Left forelimb (tissue), 1 donor: ENCODE results near the gene PAK4.

ENCODE experiments used
- DNase-seq: peaks from one replicate; pipeline ENCODE4 v3.0.0-alpha.2; 2018; ENCODE audit warnings: low spot score

The PAK4 gene

GRCh38 chr19:39165857-39166256 lies 40.3 kb downstream of the PAK4 start:
- DNase-seq, result no peak

DNA sequence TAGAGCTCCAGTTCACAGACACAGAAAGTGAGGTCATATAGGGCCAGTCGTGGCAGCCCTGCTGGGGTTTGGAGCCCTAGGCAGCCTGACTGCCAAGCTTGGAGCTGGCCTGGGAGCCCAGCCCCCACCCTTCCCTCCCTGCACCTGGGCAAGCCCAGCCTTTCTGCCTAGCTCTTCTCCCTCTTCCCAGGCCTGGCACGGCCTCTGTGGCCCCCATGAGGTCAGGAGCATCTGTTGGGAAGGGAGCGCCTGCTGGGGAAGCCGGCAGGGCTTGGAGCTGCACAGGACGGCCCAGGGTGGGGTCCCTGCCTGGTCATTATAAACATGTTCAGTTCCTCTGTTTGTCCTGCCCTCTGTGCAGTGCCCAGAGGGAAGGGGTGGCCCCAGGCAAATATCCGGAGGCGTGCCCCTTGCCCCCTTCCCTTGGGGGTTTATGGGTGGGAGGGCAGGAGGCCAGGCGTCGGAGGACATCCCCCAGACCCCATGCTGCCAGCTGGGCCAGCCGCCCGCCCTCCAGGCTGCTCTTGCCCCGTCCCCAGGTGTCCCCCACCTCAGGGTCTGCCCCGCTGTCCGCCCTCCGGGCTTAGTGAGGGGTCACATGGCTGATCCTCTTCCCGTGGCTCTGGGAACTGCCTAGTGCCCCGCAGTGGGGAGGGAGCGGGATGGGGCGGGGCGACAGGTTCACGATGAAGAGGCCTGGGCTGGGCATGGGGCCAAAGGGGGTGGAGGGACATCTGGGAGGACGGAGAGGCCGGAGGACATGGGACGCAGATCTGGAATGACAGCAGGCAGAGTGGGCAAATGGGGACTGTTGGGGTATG lies 41.2 kb downstream of the PAK4 start:
- no peak for DNase-seq

GRCh38 chr19:39167461-39168257 lies 42.1 kb downstream of the PAK4 start:
- no peak for DNase-seq

DNA sequence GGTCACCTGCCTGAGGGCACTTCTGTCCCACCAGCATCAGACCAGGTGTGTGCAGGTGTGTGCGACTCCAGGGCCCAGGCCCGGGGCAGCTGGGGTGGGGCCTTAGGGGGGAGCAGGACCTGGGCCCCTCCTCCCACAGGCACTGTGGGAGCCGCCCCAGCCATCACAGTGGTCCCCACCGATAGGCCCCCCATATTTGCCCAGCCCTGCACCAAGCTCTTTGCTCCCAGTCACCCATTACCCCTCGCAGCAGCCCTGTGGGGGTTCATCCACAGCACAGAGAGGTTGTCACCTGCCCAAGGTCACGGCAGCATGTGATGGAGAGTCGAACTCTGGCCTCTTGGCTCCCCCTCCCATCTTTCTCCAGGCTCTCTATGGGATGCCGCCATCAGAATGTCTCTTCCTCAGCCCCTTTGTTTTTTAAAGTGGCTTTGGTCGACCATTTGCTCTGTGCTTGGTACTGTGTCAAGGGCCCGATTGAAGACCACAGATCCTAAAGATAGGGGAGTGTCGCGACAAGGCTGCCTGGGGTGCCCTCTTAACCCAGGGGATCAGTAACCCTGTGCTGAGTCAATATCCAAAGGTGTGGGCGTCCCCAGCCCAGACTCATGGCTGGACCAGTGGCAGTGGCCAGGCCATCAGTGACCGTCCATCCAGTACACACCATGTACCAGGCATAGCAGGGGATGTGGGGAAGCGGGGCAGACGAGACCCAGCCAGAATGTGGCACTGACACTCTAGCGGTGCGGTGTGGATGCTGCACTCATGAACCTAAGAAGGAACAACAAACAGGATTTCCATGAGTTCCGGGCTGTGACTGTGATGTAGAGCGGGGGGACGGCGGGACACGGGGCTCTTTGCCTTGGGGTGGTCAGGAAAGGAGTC lies 42.9 kb downstream of the PAK4 start:
- no peak for DNase-seq

- DNase-seq, result no peak
Observed at GRCh38 chr19:39169143-39169810, 43.7 kb downstream of the PAK4 start.

- no peak for DNase-seq
Observed at GRCh38 chr19:39170386-39171231, 45.0 kb downstream of the PAK4 start.

GRCh38 chr19:39171479-39172465 lies 46.2 kb downstream of the PAK4 start:
- no peak for DNase-seq

GRCh38 chr19:39172700-39173501 lies 47.3 kb downstream of the PAK4 start:
- no peak for DNase-seq

DNA sequence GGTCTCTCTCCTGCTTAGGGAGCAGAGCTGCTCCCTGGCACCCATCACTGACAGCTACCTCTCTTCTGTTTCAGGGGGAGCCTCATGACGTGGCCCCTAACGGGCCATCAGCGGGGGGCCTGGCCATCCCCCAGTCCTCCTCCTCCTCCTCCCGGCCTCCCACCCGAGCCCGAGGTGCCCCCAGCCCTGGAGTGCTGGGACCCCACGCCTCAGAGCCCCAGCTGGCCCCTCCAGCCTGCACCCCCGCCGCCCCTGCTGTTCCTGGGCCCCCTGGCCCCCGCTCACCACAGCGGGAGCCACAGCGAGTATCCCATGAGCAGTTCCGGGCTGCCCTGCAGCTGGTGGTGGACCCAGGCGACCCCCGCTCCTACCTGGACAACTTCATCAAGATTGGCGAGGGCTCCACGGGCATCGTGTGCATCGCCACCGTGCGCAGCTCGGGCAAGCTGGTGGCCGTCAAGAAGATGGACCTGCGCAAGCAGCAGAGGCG lies 48.0 kb downstream of the PAK4 start:
- no peak for DNase-seq

DNA sequence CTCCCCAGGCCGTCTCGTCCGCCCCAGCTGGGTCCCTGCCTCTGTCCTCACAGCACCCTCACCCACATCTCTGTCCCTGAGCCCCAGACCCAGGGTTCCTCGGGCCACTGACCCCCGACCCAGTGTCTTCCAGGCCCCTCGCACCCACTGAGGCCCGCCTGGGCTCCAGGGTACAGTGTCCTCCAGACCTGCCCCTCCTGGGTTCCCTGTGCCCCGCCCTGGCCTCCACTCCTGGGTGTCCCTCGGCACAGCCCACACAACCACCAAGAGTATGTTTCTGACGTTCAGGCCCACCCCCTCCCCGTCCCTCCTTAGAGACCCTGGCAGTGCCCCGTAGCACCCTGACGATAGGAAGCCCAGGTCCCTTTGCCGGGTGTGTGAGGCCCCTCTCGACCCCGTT lies 48.6 kb downstream of the PAK4 start:
- no peak for DNase-seq

DNA sequence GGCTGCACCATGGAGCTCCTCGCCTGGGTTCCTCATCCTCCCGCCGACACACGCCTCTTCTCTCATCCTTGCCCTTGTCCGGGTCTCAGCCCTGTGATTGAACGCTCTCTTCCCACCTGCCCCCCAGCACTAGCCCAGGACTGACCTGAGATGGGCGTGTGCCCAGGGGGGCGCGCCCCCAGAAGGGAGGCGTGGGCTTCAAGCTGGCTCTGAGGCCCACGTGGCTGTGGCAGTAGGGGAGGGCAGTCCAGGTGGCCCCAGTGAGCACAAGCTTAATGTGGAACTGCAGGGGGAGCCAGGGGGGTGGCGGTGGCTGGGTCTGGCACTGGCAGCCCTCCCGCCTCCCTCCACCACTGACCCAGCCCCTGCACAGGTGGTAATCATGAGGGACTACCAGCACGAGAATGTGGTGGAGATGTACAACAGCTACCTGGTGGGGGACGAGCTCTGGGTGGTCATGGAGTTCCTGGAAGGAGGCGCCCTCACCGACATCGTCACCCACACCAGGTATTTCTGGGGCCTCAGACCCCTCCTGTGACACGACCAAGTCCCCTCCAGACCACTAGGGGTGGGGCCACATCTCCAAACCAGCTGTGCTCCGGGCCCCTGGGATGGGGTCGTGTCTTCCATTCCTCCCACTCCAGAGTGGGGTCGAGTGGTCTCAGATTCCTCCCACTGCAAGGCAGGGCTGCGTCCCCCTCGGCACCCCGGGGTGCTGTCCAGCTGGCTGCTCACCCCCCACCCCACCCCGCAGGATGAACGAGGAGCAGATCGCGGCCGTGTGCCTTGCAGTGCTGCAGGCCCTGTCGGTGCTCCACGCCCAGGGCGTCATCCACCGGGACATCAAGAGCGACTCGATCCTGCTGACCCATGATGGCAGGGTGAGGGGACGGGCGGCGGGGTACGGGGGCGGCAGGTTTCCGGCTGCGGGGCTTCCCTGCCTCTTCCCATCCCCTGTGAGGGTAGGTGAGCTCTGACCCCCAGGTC lies 49.3 kb downstream of the PAK4 start:
- no peak for DNase-seq

DNA sequence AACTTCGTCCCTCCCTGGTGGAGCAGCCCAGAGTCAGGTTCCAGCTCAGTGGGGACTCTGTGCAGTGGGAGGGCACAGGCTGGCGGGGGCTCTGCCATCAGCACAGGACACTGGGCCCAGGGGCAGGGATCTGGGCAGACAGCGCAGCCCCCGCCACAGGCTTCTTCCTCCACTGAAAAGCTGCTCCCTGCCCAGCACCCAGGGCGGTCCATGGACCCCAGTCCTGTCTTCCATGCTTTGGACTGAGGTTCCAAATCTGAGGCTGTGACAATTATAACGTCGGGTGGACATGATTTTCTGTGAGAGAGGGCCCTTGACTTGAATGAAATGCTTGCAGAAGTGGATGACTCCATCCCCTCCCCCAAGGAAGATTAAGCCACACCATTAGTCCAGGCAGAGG lies 50.0 kb downstream of the PAK4 start:
- no peak for DNase-seq

DNA sequence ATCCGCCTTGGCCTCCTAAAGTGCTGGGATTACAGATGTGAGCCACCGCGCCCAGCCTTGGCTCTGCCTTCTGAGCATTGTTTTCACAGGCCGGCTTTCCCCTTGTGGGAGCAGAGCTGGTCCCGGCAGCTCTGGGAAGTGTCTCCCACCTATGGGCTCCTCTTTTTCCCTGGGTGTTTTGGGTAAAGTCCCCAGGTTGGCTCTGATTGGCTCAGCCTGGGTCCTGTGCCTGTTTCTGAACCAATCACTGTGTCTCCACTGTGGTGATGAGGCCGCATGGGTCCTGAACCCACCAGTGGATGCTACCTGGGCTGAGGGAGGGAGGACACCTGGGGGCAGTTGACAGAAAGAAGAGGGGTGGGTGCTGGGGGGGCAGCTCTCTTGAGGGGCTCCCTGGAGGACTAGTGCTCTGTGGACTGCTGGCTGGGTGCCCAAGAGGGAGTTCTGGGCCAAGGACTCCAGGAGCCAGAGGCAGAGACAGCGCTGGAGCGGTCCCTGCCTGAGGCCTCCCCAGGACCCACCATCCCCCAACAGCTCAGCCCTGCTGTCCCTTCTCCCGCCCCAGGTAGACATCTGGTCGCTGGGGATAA lies 51.6 kb downstream of the PAK4 start:
- DNase-seq, result no peak

DNA sequence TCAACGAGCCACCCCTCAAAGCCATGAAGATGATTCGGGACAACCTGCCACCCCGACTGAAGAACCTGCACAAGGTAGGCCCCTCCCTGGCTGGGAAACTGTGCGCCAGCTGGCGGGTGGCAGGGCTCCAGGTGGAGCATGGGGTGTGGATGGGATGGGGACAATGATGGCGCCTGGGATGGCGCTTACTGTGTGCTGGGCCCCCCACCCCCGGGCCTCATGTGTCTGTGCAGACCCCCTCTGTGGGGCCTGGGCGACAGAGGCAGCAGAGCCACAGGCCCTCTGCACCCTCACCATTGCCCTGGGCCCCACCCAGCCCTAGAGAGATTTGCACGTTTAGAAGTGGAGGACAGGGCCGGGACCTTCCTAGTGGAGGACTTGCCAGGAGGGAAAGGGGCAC lies 52.1 kb downstream of the PAK4 start:
- DNase-seq, result no peak

DNA sequence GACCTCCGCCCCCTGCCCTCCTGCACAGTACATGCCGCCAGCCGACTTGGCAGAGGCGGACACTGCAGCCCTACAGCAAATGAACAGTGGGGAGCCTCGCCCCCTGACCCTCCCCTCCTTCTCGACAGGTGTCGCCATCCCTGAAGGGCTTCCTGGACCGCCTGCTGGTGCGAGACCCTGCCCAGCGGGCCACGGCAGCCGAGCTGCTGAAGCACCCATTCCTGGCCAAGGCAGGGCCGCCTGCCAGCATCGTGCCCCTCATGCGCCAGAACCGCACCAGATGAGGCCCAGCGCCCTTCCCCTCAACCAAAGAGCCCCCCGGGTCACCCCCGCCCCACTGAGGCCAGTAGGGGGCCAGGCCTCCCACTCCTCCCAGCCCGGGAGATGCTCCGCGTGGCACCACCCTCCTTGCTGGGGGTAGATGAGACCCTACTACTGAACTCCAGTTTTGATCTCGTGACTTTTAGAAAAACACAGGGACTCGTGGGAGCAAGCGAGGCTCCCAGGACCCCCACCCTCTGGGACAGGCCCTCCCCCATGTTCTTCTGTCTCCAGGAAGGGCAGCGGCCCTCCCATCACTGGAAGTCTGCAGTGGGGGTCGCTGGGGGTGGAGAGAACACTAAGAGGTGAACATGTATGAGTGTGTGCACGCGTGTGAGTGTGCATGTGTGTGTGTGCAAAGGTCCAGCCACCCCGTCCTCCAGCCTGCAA lies 52.9 kb downstream of the PAK4 start:
- DNase-seq, result no peak

DNA sequence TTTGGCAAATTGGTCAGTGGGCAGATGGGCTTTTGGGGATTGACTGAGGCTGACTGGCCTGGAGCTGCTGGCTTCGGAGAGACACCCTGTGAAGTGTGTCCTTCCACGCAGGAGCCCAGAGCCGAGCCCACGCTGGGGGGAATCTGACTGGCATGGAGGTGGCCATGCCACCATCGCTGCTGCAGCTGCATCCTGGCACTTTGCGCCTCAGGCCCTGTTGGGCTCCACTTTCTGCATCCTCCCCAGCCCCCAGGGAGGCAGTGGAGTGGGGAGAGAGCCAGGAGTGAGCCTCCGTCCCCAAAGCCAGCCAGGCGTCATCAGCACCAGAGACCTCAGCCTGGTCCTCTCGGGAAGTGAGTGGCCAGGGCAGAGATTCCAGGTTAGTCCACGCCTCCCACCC lies 54.2 kb downstream of the PAK4 start:
- no peak for DNase-seq
